HG03521 (cell line): ENCODE measurements around the gene AGAP3.
A peak's percentile ranks its signal among the peaks of the same experiment; 100 is the strongest.

Source experiments
- ATAC-seq: cut with Tn5 transposase; IDR thresholded peaks from one replicate; pipeline ENCODE4 v1.9.1; 2021; ENCODE audit warnings: mild to moderate bottlenecking, moderate library complexity; ENCODE audit not compliant: unreplicated experiment

AGAP3 gene

GRCh38 chr7:151152643-151153513, 66.6 kb downstream of the AGAP3 start:
- ATAC-seq = no peak

- ATAC-seq = no peak
Observed at GRCh38 chr7:151157645-151158329, 71.5 kb downstream of the AGAP3 start.

- ATAC-seq = no peak
Observed at GRCh38 chr7:151161757-151162156, 75.5 kb downstream of the AGAP3 start.

- no peak for ATAC-seq
Observed at GRCh38 chr7:151166629-151167196, 80.4 kb downstream of the AGAP3 start.

- no peak for ATAC-seq
Observed at GRCh38 chr7:151167197-151167961, 81.1 kb downstream of the AGAP3 start, which contains the start of gene GBX1. GBX1 (minus strand) TSS chr7:151167694; CDS start chr7:151167548, 146 bp downstream.

GRCh38 chr7:151168003-151168786, 81.9 kb downstream of the AGAP3 start:
- ATAC-seq = peak; percentile 52

- no peak for ATAC-seq
Observed at GRCh38 chr7:151168787-151169162, 82.5 kb downstream of the AGAP3 start.

- ATAC-seq = peak; percentile 55
Observed at GRCh38 chr7:151172273-151173141, 86.2 kb downstream of the AGAP3 start.

GRCh38 chr7:151173386-151174245, 87.3 kb downstream of the AGAP3 start:
- no peak for ATAC-seq

GRCh38 chr7:151174246-151175046, 88.2 kb downstream of the AGAP3 start:
- no peak for ATAC-seq

- no peak for ATAC-seq
Observed at GRCh38 chr7:151175047-151175792, 88.9 kb downstream of the AGAP3 start.

- no peak for ATAC-seq
Observed at GRCh38 chr7:151175793-151176311, 89.6 kb downstream of the AGAP3 start.

GRCh38 chr7:151176401-151176800, 90.1 kb downstream of the AGAP3 start:
- no peak for ATAC-seq

GRCh38 chr7:151177310-151177709, 91.0 kb downstream of the AGAP3 start:
- no peak for ATAC-seq

- no peak for ATAC-seq
Observed at GRCh38 chr7:151178236-151178635, 92.0 kb downstream of the AGAP3 start.

GRCh38 chr7:151178831-151179230, 92.6 kb downstream of the AGAP3 start:
- ATAC-seq = no peak
